Measurements from ENCODE around the gene ATP6V0D1.

DNA sequence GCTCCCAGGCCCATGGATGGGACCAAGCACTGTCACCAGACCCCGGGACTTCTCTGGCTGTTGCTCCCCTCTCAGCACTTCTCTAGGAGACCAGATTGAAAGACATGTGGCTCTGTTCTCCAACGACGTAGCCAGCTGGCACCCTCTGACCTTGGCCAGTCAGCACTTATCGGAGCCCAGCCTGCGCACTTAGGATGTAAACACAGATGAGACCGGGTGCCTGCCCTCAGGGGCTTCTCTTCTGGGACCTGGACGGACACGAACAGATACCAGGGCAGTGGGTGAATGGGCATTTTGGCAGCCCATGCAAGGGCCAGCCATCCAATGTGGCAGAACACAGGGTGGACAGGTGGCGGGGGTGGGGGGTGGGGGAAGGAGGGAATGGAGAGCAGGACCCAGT lies 71.3 kb downstream of the ATP6V0D1 start:
- TF ChIP-seq EZH2 (IDR thresholded peaks at IDR 0.05) (no peak), POLR2AphosphoS5 (IDR thresholded peaks at IDR 0.05; ENCODE audit: borderline replicate concordance, low read depth, low read length) (no peak)
